Neuronal stem cell (in vitro differentiated cells): ENCODE data around the gene PLEKHH3.

ENCODE experiments used
- DNase-seq: peaks from one replicate; pipeline ENCODE4 v3.0.0-alpha.2; 2013; ENCODE audit warnings: low spot score
- H2AFZ ChIP-seq: one replicate; pipeline ENCODE4 v1.6.1; 2013; ENCODE audit warnings: mild to moderate bottlenecking, low read length, inconsistent platforms
- H2AK5ac ChIP-seq: 2 replicates; pipeline ENCODE4 v1.6.1; 2013; ENCODE audit warnings: low read depth, mild to moderate bottlenecking, inconsistent platforms, low read length, moderate library complexity, mixed read lengths
- H2BK120ac ChIP-seq: 2 replicates; pipeline ENCODE4 v1.6.1; 2013; ENCODE audit warnings: low read depth, mild to moderate bottlenecking, inconsistent platforms, low read length, moderate library complexity, mixed read lengths
- H2BK12ac ChIP-seq: one replicate; pipeline ENCODE4 v1.6.1; 2013; ENCODE audit warnings: low read length, inconsistent platforms
- H2BK15ac ChIP-seq: 2 replicates; pipeline ENCODE4 v1.6.1; 2013; ENCODE audit warnings: mild to moderate bottlenecking, low read length, inconsistent platforms, mixed read lengths
- H2BK5ac ChIP-seq: one replicate; pipeline ENCODE4 v1.6.1; 2013; ENCODE audit warnings: inconsistent platforms, mild to moderate bottlenecking, low read length, moderate library complexity
- H3K14ac ChIP-seq: one replicate; pipeline ENCODE4 v1.6.1; 2013; ENCODE audit warnings: low read length, inconsistent platforms
- H3K18ac ChIP-seq: 2 replicates; pipeline ENCODE4 v1.6.1; 2013; ENCODE audit warnings: low read length, inconsistent platforms
- H3K23ac ChIP-seq: 2 replicates; pipeline ENCODE4 v1.6.1; 2013; ENCODE audit warnings: low read depth, mild to moderate bottlenecking, mixed read lengths, low read length, inconsistent platforms; ENCODE audit not compliant: poor library complexity
- H3K27ac ChIP-seq: replicated peaks from 3 replicates; pipeline ENCODE4 v1.5.1; 2013; ENCODE audit warnings: low read length, inconsistent platforms
- H3K27me3 ChIP-seq, 3 experiments: 2 replicates each; pipeline ENCODE4 v1.6.1; 2013; ENCODE audit warnings: low read length in 3 of 3, mild to moderate bottlenecking in 2 of 3, inconsistent platforms in 1 of 3, low read depth in 1 of 3, mixed read lengths in 1 of 3, moderate library complexity in 1 of 3; ENCODE audit not compliant: control insufficient read depth in 3 of 3, insufficient read depth in 3 of 3
- H3K36me3 ChIP-seq, 2 donors: replicated peaks in 1 of 2; 2 replicates each; pipeline ENCODE4 v1.6.1; 2013; ENCODE audit warnings: low read length in 2 of 2; ENCODE audit not compliant: control insufficient read depth in 2 of 2, insufficient read depth in 2 of 2
- H3K4ac ChIP-seq: 2 replicates; pipeline ENCODE4 v1.6.1; 2013; ENCODE audit warnings: inconsistent platforms, mild to moderate bottlenecking, low read length, moderate library complexity
- H3K4me1 ChIP-seq, 2 donors: 1 replicate in 1 of 2; 2 replicates in 1 of 2; pipeline ENCODE4 v1.6.1; 2013; ENCODE audit warnings: low read length in 2 of 2, low read depth in 1 of 2; ENCODE audit not compliant: control insufficient read depth in 2 of 2, insufficient read depth in 1 of 2
- H3K4me2 ChIP-seq: one replicate; pipeline ENCODE4 v1.6.1; 2013; ENCODE audit warnings: mild to moderate bottlenecking, low read length, inconsistent platforms; ENCODE audit not compliant: insufficient read depth, poor library complexity, severe bottlenecking
- H3K4me3 ChIP-seq, 2 donors: 2 replicates each; pipeline ENCODE4 v1.5.1; 2013; ENCODE audit warnings: low read length in 2 of 2, mild to moderate bottlenecking in 2 of 2, inconsistent platforms in 1 of 2, moderate library complexity in 1 of 2
- H3K79me1 ChIP-seq: one replicate; pipeline ENCODE4 v1.6.1; 2013; ENCODE audit warnings: low read depth, mild to moderate bottlenecking, inconsistent platforms, low read length, moderate library complexity
- H3K9ac ChIP-seq: one replicate; pipeline ENCODE4 v1.6.1; 2013; ENCODE audit warnings: mild to moderate bottlenecking, low read depth, low read length, inconsistent platforms; ENCODE audit not compliant: poor library complexity
- H3K9me3 ChIP-seq, 2 donors: replicated peaks in 1 of 2; 2 replicates each; pipeline versions ENCODE3 to v1.6.1; 2013; ENCODE audit warnings: low read length in 2 of 2, mild to moderate bottlenecking in 2 of 2, inconsistent platforms in 1 of 2, low read depth in 1 of 2, mixed read lengths in 1 of 2, moderate library complexity in 1 of 2; ENCODE audit not compliant: control insufficient read depth in 2 of 2, insufficient read depth in 1 of 2
- H4K8ac ChIP-seq: one replicate; pipeline ENCODE4 v1.6.1; 2013; ENCODE audit warnings: low read depth, mild to moderate bottlenecking, inconsistent platforms, low read length, moderate library complexity
- H4K91ac ChIP-seq: one replicate; pipeline ENCODE4 v1.6.1; 2013; ENCODE audit warnings: low read length, low read depth, mild to moderate bottlenecking, inconsistent platforms; ENCODE audit not compliant: poor library complexity
- WGBS, 2 donors: extraction: QIAGEN DNeasy Blood & Tissue Kit; methylation state at CpG; one replicate each; pipeline ENCODE4 v1.1.7; 2013; ENCODE audit warnings: missing lambda C conversion rate in 2 of 2, mixed read lengths in 1 of 2; ENCODE audit not compliant: insufficient read length in 2 of 2, insufficient replicate concordance in 1 of 2; ENCODE audit errors: extremely low coverage in 2 of 2; 5-methylcytosine and 5-hydroxymethylcytosine counted together

The PLEKHH3 gene

DNA sequence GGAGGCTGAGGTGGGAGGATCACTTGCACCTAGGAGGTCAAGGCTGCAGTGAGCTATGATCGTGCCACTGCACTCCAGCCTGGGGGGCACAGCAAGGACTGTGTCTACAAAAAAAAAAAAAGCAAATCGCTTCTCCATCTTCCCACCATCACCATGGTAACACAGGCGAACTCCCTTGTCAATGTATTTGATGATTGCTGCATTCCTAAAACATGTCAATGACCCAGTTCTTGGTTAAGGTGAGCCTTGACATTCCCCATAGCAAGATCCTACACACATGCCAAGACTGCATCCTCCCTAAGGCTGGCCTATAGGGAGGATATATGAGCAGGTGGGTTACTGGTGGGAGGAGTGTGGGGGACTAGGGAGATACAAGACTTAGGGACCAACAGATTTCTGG, 17.7 kb upstream of the PLEKHH3 start:
- Histone ChIP-seq H3K4me2 (no peak overlapping the region), H3K27ac (no peak overlapping the region), H3K36me3 (peaks cover 42 to 95% of the 10 kb centered on the region in 2 donors), H3K9me3 (peaks cover 0 to 2% of the 10 kb centered on the region in 2 donors), H3K14ac (no peak overlapping the region), H3K18ac (no peak overlapping the region), H3K4me3 (no peak overlapping the region), H3K79me1 (no peaks in the 10 kb centered on the region), H2AK5ac (no peak overlapping the region), H3K4ac (no peak overlapping the region), H2BK12ac (no peak overlapping the region), H2BK15ac (no peak overlapping the region), H4K91ac (no peak overlapping the region), H3K9ac (no peak overlapping the region), H3K4me1 (peaks cover 0 to 7% of the 10 kb centered on the region in 2 donors), H2AFZ (no peak overlapping the region), H3K27me3 (no peaks in the 10 kb centered on the region), H2BK120ac (no peak overlapping the region), H2BK5ac (no peak overlapping the region), H3K23ac (no peak overlapping the region), H4K8ac (no peak overlapping the region)
- no peak for DNase-seq
- no CpG with 5 or more reads among the region's 3 CpGs for WGBS, 2 donors

- Histone ChIP-seq H3K4me2 (no peak overlapping the region), H3K27ac (no peak overlapping the region)
Observed at GRCh38 chr17:42692489-42692888, 15.7 kb upstream of the PLEKHH3 start.

GRCh38 chr17:42691021-42691545, 14.3 kb upstream of the PLEKHH3 start:
- Histone ChIP-seq H3K18ac (no peak overlapping the region), H3K4me3 (no peak overlapping the region), H3K4ac (no peak overlapping the region), H3K4me1 (peaks cover 0 to 5% of the 10 kb centered on the region in 2 donors), H2BK15ac (no peak overlapping the region), H3K36me3 (peaks cover 40 to 97% of the 10 kb centered on the region in 2 donors), H2AFZ (no peak overlapping the region), H3K27me3 (no peaks in the 10 kb centered on the region), H3K4me2 (no peak overlapping the region), H3K14ac (no peak overlapping the region), H3K23ac (no peak overlapping the region), H3K27ac (peak overlapping the region; percentile 17), H2BK120ac (no peak overlapping the region), H2BK12ac (no peak overlapping the region), H3K9ac (peak overlapping the region; percentile 63), H2AK5ac (no peak overlapping the region), H2BK5ac (no peak overlapping the region), H4K91ac (no peak overlapping the region), H3K79me1 (no peaks in the 10 kb centered on the region), H3K9me3 (peaks cover 0 to 2% of the 10 kb centered on the region in 2 donors), H4K8ac (no peak overlapping the region)
- no CpG with 5 or more reads among the region's 12 CpGs for WGBS, 2 donors
- no peak for DNase-seq

More at GRCh38 chr17:42692489-42692888, 15.7 kb upstream of the PLEKHH3 start:
- peaks cover 0 to 2% of the 10 kb centered on the region in 2 donors for H3K9me3 ChIP-seq
- H2BK12ac ChIP-seq: no peak overlapping the region
- H3K79me1 ChIP-seq: no peaks in the 10 kb centered on the region
- peaks cover 0 to 5% of the 10 kb centered on the region in 2 donors for H3K4me1 ChIP-seq
- no peak overlapping the region for H3K14ac ChIP-seq
- H4K91ac ChIP-seq: no peak overlapping the region
- H2AFZ ChIP-seq: no peak overlapping the region
- H2BK5ac ChIP-seq: no peak overlapping the region
- H3K4ac ChIP-seq: no peak overlapping the region
- WGBS, 2 donors: no CpG with 5 or more reads among the region's 11 CpGs
- no peak overlapping the region for H2BK120ac ChIP-seq
- no peak overlapping the region for H2AK5ac ChIP-seq
- no peak overlapping the region for H3K4me3 ChIP-seq
- no peak overlapping the region for H3K23ac ChIP-seq
- peaks cover 39 to 96% of the 10 kb centered on the region in 2 donors for H3K36me3 ChIP-seq
- DNase-seq: no peak
- H3K27me3 ChIP-seq: no peaks in the 10 kb centered on the region
- no peak overlapping the region for H2BK15ac ChIP-seq
- no peak overlapping the region for H3K18ac ChIP-seq
- no peak overlapping the region for H4K8ac ChIP-seq
- no peak overlapping the region for H3K9ac ChIP-seq

- no peak for DNase-seq
- H4K8ac ChIP-seq: no peak overlapping the region
- no peak overlapping the region for H2BK120ac ChIP-seq
- no peak overlapping the region for H3K18ac ChIP-seq
- no peak overlapping the region for H3K4ac ChIP-seq
- no peak overlapping the region for H2BK12ac ChIP-seq
- no peak overlapping the region for H3K27ac ChIP-seq
- H3K23ac ChIP-seq: no peak overlapping the region
- no peak overlapping the region for H3K4me3 ChIP-seq
- peaks cover 41 to 97% of the 10 kb centered on the region in 2 donors for H3K36me3 ChIP-seq
- no peaks in the 10 kb centered on the region for H3K79me1 ChIP-seq
- H2BK15ac ChIP-seq: no peak overlapping the region
- H2AK5ac ChIP-seq: no peak overlapping the region
- H3K4me1 ChIP-seq: peaks cover 0 to 5% of the 10 kb centered on the region in 2 donors
- no peak overlapping the region for H3K4me2 ChIP-seq
- H3K14ac ChIP-seq: no peak overlapping the region
- H3K27me3 ChIP-seq: no peaks in the 10 kb centered on the region
- no CpG with 5 or more reads among the region's 10 CpGs for WGBS, 2 donors
- H2BK5ac ChIP-seq: no peak overlapping the region
- no peak overlapping the region for H2AFZ ChIP-seq
- H3K9me3 ChIP-seq: peaks cover 0 to 2% of the 10 kb centered on the region in 2 donors
- H4K91ac ChIP-seq: no peak overlapping the region
- H3K9ac ChIP-seq: no peak overlapping the region
Observed at GRCh38 chr17:42690596-42690995, 13.8 kb upstream of the PLEKHH3 start.
